KOPT-K1 (cell line): ENCODE results near the gene UTP14C.
"Not testable (repeated sequence)": the region's sequence is repeated elsewhere in the genome, so short reads cannot be mapped to it uniquely, and the experiment has no call there.

Experiments
- H3K27ac ChIP-seq: fragments of 200-600 bp; sonication (generic); 2 replicates; pipeline ENCODE4 v1.5.1; 2016; ENCODE audit warnings: antibody characterized with exemption, mild to moderate bottlenecking, low read depth, low read length; ENCODE audit not compliant: poor library complexity, severe bottlenecking
- H3K36me3 ChIP-seq: fragments of 200-600 bp; sonication (generic); 2 replicates; pipeline ENCODE4 v1.5.1; 2017; ENCODE audit warnings: antibody characterized with exemption, mild to moderate bottlenecking, low read length, moderate library complexity; ENCODE audit not compliant: insufficient read depth
- H3K9me3 ChIP-seq: fragments of 200-600 bp; sonication (generic); 2 replicates; pipeline ENCODE4 v1.5.1; 2017; ENCODE audit warnings: antibody characterized with exemption, low read length, mild to moderate bottlenecking; ENCODE audit not compliant: insufficient read depth, poor library complexity, severe bottlenecking

Gene UTP14C

DNA sequence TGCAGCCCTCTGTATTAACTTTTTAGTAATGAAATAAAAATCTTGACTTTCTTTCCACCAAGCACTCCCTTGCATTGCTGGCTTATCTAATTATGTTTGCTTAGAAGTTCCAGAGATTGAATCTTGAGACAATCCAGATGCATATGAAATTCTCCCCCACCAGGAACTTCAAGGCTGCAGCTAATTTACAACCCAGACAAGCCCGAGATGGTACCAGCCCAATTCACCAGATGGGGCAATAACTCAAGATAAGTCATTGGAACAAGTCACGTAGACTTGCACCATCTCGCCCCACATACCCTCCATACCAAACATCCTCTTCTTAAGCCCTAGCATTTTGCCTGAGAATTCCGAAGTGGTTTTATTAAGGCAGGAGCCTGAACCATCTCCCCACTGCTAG is 29.0 kb downstream of the UTP14C start:
- Histone ChIP-seq H3K27ac (no peak overlapping the region), H3K9me3 (no peaks in the 10 kb centered on the region), H3K36me3 (no peaks in the 10 kb centered on the region)

DNA sequence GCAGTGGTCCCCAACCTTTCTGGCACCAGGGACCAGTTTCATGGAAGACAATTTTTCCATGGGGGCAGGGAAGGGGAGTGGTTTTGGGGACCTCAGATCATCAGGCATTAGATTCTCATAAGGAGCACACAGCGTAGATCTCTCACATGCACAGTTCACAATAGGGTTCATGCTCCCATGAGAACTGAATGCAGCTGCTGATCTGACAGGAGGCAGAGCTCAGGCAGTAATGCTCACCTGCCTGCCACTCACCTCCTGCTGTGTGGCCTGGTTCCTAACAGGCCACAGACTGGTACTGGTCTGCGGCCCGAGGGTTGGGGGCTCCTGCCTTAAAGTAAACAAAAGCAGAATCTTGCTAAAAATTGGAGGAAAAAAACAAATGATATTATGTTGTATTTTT is 36.6 kb downstream of the UTP14C start:
- H3K9me3 ChIP-seq, result peaks cover 18% of the 10 kb centered on the region
- H3K36me3 ChIP-seq, H3K27ac ChIP-seq: not testable (repeated sequence)

- no peak overlapping the region for H3K27ac ChIP-seq
Measured at GRCh38 chr13:52061587-52061986, 37.1 kb downstream of the UTP14C start.

GRCh38 chr13:52067237-52067636 is 42.7 kb downstream of the UTP14C start:
- Histone ChIP-seq H3K9me3 (peaks cover 38% of the 10 kb centered on the region), H3K36me3 (no peaks in the 10 kb centered on the region), H3K27ac (no peak overlapping the region)

More at GRCh38 chr13:52061587-52061986, 37.1 kb downstream of the UTP14C start:
- Histone ChIP-seq H3K36me3 (no peaks in the 10 kb centered on the region), H3K9me3 (peaks cover 18% of the 10 kb centered on the region)

GRCh38 chr13:52070929-52071523 is 46.5 kb downstream of the UTP14C start:
- H3K27ac ChIP-seq, result no peak overlapping the region
- no peaks in the 10 kb centered on the region for H3K36me3 ChIP-seq
- H3K9me3 ChIP-seq, result peaks cover 35% of the 10 kb centered on the region
